Keratinocyte (primary cell): ENCODE results near the gene FAIM2.

Experiments
- CTCF ChIP-seq, 3 experiments: IDR thresholded peaks in 1 of 3; conservative IDR thresholded peaks in 1 of 3; optimal IDR thresholded peaks in 1 of 3; 2 replicates in 2 of 3; 3 replicates in 1 of 3; pipeline versions ENCODE3 to v1.5.1; 2011; ENCODE audit warnings: low read length in 3 of 3, mild to moderate bottlenecking in 3 of 3, moderate library complexity in 2 of 3, control low read depth in 1 of 3, inconsistent platforms in 1 of 3; ENCODE audit not compliant: insufficient read depth in 2 of 3; ENCODE audit errors: extremely low read depth in 1 of 3
- EZH2 ChIP-seq: IDR thresholded peaks from one replicate; pipeline ENCODE4 v1.6.1; 2012; ENCODE audit warnings: inconsistent platforms, mild to moderate bottlenecking, low read length, moderate library complexity

GRCh38 chr12:49949866-49950265 lies 46.2 kb upstream of the FAIM2 start:
- TF ChIP-seq CTCF (optimal IDR thresholded peaks at IDR 0.05 in 1 of 3, IDR thresholded peaks at IDR 0.05 in 1 of 3, conservative IDR thresholded peaks at IDR 0.05 in 1 of 3; ENCODE audit: extremely low read depth in 1 of 3, insufficient read depth in 2 of 3, low read length in 3 of 3) (no peak), EZH2 (no peak)
